Urinary bladder (tissue), 4 donors: Measurements from ENCODE around the gene SNX2. TPM values are rescaled to one million over a fixed set of nuclear protein-coding genes. Genes with fewer than 3 reads are reported as not detected.

Source experiments
- DNase-seq: peaks from one replicate; pipeline ENCODE4 v3.0.0-alpha.2; 2015; ENCODE audit errors: extremely low spot score
- H3K27ac ChIP-seq: one replicate; pipeline ENCODE4 v1.5.1; 2013; ENCODE audit warnings: low read depth, mild to moderate bottlenecking, moderate library complexity
- H3K36me3 ChIP-seq: one replicate; pipeline ENCODE4 v1.6.1; 2013; ENCODE audit warnings: mild to moderate bottlenecking, moderate library complexity; ENCODE audit not compliant: insufficient read depth
- H3K4me1 ChIP-seq: one replicate; pipeline ENCODE4 v1.6.1; 2013; ENCODE audit warnings: mild to moderate bottlenecking, moderate library complexity; ENCODE audit not compliant: insufficient read depth
- H3K4me3 ChIP-seq: one replicate; pipeline ENCODE4 v1.5.1; 2013; ENCODE audit warnings: low read depth, low read length
- WGBS: extraction: QIAGEN DNeasy Blood & Tissue Kit; methylation state at CpG from one replicate; pipeline ENCODE4 v1.1.7; 2013; 5-methylcytosine and 5-hydroxymethylcytosine counted together
- polyA plus RNA-seq: library from polyadenylated mRNA; stranded (reverse); fragments of 200-250 nt; gene quantifications from one replicate; pipeline ENCODE4 v1.2.3, GENCODE V29; 2013
- total RNA-seq: library from RNA; depleted of rRNA; stranded (reverse); fragments of >200 nt; gene quantifications from one replicate; pipeline ENCODE4 v1.2.3, GENCODE V29; 2014
- donor health status: healthy with polysubstance abuse.
- donor health status: healthy.

SNX2 gene, protein sequence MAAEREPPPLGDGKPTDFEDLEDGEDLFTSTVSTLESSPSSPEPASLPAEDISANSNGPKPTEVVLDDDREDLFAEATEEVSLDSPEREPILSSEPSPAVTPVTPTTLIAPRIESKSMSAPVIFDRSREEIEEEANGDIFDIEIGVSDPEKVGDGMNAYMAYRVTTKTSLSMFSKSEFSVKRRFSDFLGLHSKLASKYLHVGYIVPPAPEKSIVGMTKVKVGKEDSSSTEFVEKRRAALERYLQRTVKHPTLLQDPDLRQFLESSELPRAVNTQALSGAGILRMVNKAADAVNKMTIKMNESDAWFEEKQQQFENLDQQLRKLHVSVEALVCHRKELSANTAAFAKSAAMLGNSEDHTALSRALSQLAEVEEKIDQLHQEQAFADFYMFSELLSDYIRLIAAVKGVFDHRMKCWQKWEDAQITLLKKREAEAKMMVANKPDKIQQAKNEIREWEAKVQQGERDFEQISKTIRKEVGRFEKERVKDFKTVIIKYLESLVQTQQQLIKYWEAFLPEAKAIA
- 124 TPM for total RNA-seq
- polyA plus RNA-seq, result 62.7 TPM

DNA sequence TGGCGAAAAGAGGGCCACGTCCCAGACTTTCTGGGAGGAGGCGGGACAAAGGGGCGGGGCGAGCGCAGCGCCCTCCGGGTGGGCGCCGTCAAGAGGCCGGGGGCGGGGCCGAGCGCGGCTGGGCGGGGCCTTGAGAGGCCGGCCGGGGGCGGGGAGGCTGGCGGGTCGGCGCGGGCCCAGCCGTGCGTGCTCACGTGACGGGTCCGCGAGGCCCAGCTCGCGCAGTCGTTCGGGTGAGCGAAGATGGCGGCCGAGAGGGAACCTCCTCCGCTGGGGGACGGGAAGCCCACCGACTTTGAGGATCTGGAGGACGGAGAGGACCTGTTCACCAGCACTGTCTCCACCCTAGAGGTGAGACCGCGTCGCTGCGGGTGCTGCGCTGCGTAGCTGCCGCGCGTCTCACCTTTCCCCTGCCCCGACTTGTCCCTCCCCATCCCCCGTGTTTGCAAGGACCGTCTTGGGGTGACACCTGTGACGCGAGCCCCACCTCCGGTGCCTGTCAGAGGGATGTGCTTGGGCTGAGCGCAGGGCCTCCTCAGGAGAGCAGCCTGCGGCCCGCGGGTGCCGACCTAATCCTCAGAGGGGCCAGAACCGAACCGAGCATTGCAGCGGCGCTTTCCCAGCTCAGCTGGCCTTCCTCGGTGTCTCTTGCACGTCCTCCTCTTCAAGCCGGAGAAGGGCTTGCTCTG is at the start of gene SNX2:
Gene SNX2 (plus strand): TSS at position 220 of the 689 bp plus-strand sequence. CDS start 24 bp downstream, at position 244.
- Histone ChIP-seq H3K4me1 (no peaks in the 10 kb centered on the region), H3K4me3 (peak within 1 kb of the TSS; percentile 88), H3K27ac (peak within 1 kb of the TSS; percentile 19), H3K36me3 (no peaks in the 10 kb centered on the region)
- peak; percentile 70 for DNase-seq
- under 1% methylated on average over 67 of the region's 67 CpGs for WGBS

DNA sequence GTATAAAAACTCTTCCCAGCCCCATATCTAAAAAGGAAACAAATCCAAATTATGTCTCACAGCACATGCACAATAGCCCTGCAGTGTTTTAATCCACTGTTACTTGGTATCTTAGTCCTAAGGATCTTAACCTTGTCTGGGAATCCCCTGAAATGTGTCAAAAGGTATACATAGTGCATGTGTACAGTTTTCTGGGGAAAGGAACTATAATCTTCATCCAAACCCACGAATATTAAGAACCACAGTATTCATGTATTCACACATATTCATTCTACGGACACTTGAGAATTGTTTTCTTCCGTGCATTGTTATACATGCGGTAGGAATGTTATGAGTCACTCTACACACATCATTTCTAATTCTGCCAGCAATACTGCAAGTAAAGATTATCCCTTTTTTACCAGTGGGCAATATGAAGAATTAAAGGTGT is 47.8 kb upstream of the SNX2 start:
- H3K4me3 ChIP-seq, result no peak overlapping the region
- H3K27ac ChIP-seq, result no peak overlapping the region
- WGBS, result 59% methylated on average over 4 of the region's 4 CpGs
- H3K36me3 ChIP-seq, result no peaks in the 10 kb centered on the region
- no peak for DNase-seq
- H3K4me1 ChIP-seq, result no peaks in the 10 kb centered on the region

DNA sequence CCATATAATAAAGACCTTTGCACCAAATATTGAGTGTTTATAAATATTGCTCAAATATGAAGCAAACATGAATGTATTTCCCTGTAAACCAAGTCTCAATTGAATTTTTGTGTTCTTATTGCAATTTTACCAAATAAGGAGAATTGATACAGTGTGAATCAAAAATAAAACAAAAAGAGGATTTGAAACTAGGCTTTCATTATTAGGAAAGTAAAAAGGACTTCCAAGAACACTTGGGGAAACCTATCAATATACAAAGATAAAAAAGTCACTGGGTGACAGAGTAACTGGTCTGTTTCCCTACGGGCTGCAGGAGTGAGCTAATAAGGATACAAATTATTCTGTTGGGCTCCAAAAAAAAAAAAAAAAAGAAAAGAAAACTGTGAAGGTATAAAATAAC is 44.8 kb upstream of the SNX2 start:
- DNase-seq, result no peak
- no peaks in the 10 kb centered on the region for H3K4me1 ChIP-seq
- no peak overlapping the region for H3K27ac ChIP-seq
- WGBS, result 85% methylated on average over 1 of the region's 1 CpG
- H3K4me3 ChIP-seq, result no peak overlapping the region
- H3K36me3 ChIP-seq, result no peaks in the 10 kb centered on the region

DNA sequence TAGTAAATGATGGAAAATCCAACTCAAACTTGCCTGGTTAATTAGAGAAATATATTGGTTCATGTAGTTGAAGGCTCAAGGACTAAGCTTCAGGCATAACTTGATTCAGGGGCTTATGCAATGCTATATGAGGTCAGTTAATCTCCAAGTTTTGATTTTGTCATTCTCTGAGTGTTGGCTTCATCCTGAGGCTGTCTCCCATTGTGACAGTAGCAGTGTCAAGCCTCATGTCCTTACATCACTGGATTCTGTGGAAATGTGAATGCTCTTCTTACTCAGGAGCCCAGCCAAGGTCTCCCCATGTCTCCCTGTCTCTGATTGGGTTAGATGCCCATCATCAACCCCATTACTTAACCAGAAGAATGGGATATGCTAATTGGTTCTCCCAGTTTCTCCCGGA is 44.4 kb upstream of the SNX2 start:
- no peaks in the 10 kb centered on the region for H3K36me3 ChIP-seq
- no peak for DNase-seq
- 99% methylated on average over 1 of the region's 1 CpG for WGBS
- H3K27ac ChIP-seq, result no peak overlapping the region
- H3K4me3 ChIP-seq, result no peak overlapping the region
- H3K4me1 ChIP-seq, result no peaks in the 10 kb centered on the region

DNA sequence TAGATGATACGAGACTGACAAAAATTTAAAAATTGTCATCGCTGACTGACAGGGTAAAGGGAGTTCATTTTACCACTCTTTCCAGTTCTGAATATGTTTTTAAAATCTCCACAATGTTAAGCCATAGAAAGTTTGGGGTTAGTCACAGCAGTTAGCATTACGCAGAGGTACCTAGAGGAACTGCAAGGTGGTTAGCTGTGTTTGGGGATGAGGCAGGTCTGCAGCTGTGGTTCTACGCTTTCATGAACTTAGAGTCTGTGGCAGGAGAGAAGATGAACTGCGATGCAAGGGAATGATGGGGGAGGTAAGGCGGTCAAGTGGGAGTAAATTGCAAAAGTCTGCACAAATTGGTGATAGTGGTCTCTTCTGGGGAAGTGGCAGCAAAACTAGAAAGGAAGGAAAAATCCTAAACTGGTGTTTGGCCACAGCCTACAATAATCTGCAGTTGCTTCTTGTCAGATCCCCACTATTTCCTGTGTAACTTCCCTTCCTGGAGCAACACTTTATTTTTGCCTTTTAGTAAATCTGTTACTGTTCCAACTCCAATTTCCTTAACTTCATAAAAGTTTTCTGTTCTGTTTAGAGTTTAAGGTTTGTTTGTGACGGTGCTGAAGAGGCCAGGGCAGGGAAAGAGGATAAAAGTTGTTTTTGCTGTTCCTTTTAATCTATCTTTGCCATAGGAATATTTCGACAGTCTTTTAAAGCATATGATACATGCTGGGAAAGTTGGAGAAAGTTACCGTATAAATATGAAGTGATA is 38.6 kb upstream of the SNX2 start:
- Histone ChIP-seq H3K4me3 (no peak overlapping the region), H3K27ac (no peak overlapping the region), H3K4me1 (no peaks in the 10 kb centered on the region), H3K36me3 (no peaks in the 10 kb centered on the region)
- WGBS, result 63% methylated on average over 9 of the region's 9 CpGs
- no peak for DNase-seq

DNA sequence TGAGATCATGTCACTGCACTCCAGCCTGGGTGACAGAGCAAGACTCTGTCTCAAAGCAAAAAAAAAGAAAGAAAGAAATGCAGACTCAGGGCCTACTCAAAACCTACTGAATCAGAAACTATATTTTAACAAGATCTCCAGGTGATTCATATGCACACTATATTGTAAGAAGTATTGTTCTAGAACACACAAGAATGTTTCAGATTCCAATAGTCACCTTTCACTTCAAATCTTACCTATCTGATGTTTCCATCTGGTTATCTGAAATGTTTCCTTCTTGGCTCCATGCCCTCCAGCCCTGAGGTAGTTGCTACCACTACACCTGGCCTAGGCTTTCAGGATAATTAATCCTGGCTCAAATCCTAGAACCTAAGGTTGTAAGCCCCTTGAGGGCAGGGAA is 36.8 kb upstream of the SNX2 start:
- H3K4me3 ChIP-seq, result no peak overlapping the region
- no peaks in the 10 kb centered on the region for H3K4me1 ChIP-seq
- no peak for DNase-seq
- no peak overlapping the region for H3K27ac ChIP-seq
- H3K36me3 ChIP-seq, result no peaks in the 10 kb centered on the region

DNA sequence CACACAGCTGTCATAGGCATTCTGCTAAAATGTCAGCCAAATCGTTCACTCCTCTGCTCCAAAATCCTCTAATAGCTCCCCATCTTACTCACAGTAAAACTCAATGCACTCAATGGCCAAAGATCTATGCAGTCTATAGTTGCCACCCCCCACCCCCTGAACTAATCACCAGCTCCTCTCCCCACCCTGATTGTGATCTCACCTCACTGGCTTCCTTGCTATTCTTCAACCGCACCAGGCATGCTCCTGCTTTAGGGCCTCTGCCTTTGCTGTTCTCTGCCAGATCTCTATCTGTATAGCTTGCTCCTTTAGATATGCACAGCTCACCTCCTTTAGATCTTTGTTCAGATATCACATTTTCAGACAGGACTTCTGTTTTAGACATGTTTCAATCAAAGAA is 33.2 kb upstream of the SNX2 start:
- Histone ChIP-seq H3K4me1 (no peaks in the 10 kb centered on the region), H3K27ac (no peak overlapping the region), H3K4me3 (no peak overlapping the region), H3K36me3 (no peaks in the 10 kb centered on the region)
- WGBS, result 53% methylated on average over 2 of the region's 2 CpGs
- no peak for DNase-seq

DNA sequence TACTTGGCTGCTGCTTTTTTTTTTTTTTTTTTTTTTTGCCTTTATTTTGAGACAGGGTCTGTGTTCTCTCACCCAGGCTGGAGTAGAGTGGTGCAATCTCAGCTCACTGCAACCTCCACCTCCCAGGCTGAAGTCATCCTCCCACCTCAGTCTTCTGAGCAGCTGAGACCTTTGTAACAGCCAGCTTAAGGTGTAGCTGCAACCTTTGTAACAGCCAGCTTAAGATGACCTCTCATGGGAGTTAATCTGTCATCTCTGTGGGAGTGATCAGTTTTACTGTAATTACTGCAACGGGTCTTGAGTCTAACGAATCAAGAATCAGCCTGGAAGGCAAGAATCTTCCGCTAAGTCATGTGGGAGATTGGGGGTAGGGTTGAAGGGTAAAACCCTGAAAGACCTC is 31.6 kb upstream of the SNX2 start:
- Histone ChIP-seq H3K4me3 (no peak overlapping the region), H3K27ac (no peak overlapping the region), H3K36me3 (no peaks in the 10 kb centered on the region), H3K4me1 (no peaks in the 10 kb centered on the region)
- WGBS, result 90% methylated on average over 3 of the region's 3 CpGs
- no peak for DNase-seq

DNA sequence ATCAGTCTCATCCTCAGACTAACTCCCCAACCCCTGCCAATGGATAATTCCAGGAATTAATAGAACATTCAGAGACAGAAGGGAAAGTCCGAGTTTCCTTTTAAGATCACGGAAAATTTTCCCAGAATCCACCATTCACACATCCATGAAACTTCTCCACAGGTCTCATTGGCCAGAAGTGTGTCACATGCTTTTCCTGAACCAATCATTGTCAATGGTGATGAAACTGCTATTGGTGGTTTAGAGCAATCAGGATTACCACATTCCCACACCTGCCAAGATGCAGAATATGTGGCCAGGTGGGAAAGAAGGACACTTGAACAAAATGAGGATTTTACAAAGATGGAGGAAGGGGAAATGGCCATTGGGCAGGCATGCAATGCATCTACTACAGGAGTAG is 29.3 kb upstream of the SNX2 start:
- no peak for DNase-seq
- Histone ChIP-seq H3K36me3 (no peaks in the 10 kb centered on the region), H3K4me3 (no peak overlapping the region), H3K4me1 (no peaks in the 10 kb centered on the region), H3K27ac (no peak overlapping the region)
- WGBS, result 91% methylated on average over 2 of the region's 2 CpGs

DNA sequence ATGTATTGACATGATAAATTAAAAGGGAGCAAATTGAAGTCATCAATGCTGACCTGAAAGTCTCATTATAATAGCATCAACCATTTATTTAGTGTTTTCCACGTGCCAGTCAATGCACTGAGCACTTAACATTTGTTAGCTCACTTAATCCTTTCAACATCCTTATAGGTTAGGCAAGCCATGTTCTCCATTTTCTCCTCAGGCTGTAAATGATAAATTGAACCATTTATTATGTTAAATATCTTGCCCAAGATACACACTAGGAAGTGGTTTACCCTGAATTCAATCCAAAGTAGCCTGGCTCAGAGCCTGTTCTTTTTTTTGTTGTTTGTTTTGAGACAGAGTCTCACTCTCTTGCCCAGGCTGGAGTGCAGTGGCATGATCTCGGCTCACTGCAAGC is 25.0 kb upstream of the SNX2 start:
- Histone ChIP-seq H3K4me1 (no peaks in the 10 kb centered on the region), H3K27ac (no peak overlapping the region), H3K36me3 (no peaks in the 10 kb centered on the region), H3K4me3 (no peak overlapping the region)
- 82% methylated on average over 2 of the region's 2 CpGs for WGBS
- no peak for DNase-seq

DNA sequence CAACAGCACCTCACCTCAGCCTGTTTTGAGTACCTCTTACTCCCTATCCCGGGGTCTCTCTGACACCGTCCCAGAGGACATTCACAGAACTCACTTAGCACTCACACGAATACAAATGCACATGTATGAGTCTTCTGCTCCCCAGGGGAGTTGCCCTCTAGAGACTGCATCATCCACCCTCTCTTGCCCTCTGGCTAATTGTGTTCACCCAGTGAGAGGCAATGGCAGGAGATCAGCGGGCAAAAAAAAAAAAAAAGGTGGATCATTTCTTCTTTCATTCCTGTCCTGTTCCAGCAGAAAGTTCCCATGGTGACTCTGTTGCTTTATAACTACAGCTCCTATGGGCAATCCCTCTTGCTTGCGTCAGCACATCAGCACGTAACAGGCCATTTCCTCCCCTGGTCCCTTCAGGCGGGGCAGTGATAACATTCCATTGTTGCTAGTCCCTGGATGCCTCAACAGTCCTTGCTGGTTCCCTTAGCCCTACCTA is 23.5 kb upstream of the SNX2 start:
- DNase-seq, result no peak
- H3K4me1 ChIP-seq, result no peaks in the 10 kb centered on the region
- no peak overlapping the region for H3K4me3 ChIP-seq
- H3K36me3 ChIP-seq, result no peaks in the 10 kb centered on the region
- 76% methylated on average over 7 of the region's 7 CpGs for WGBS
- H3K27ac ChIP-seq, result no peak overlapping the region

DNA sequence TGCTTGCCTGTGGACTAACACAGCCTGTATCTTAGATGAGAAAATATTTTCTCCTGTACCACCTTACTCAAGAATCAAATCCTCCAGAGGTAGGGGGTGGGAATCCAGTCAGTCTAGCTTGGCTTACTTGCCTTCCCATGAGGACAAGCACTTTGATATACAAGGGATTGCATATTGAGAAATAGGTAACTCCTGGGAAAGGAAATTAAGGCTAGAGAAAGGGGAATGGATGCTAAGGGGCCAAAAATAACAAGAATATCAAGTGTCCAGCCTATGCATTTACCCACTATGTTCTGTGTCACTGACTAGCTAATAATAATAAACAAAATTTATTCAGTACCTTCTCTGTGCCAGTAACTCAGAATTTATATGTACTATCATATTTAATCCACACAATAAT is 21.4 kb upstream of the SNX2 start:
- Histone ChIP-seq H3K4me1 (no peaks in the 10 kb centered on the region), H3K36me3 (no peaks in the 10 kb centered on the region), H3K27ac (no peak overlapping the region), H3K4me3 (no peak overlapping the region)
- no peak for DNase-seq

DNA sequence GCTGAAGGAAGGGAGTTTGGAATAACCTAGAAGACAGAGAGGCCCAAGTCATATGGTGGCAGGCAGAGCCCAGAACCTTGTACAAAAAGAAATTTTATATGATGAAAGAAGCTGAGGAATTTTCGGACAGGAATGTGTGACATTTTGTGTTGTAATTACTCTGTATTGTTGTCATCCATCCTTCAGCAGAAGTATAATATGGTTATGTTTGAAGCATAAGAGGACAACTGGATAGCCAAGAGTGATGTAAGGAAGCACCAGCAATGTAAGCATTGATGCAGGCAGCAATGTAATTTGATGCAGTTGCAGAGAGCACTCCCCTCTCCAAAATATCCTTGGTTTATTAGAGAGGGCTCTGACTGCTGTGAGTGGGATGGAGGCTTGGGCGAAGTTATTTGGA is 19.1 kb upstream of the SNX2 start:
- DNase-seq, result no peak
- WGBS, result 88% methylated on average over 2 of the region's 2 CpGs
- no peaks in the 10 kb centered on the region for H3K36me3 ChIP-seq
- no peak overlapping the region for H3K4me3 ChIP-seq
- no peaks in the 10 kb centered on the region for H3K4me1 ChIP-seq
- H3K27ac ChIP-seq, result no peak overlapping the region
